Neural crest cell (in vitro differentiated cells): ENCODE measurements around the gene EVC. TPM values are rescaled to one million over a fixed set of nuclear protein-coding genes. Genes with fewer than 3 reads are reported as not detected.

Source experiments
- DNase-seq: peaks from one replicate; pipeline ENCODE4 v3.0.0; 2021; ENCODE audit warnings: low read depth, mixed read lengths, low spot score
- H3K27ac Mint-ChIP-seq: one replicate; pipeline ENCODE4 v1.8.0; 2021; ENCODE audit warnings: mild to moderate bottlenecking, mixed read lengths; ENCODE audit not compliant: unreplicated experiment
- H3K27me3 Mint-ChIP-seq: 2 replicates; pipeline ENCODE4 v1.8.0; 2021; ENCODE audit warnings: low read depth, mild to moderate bottlenecking, mixed read lengths
- H3K36me3 Mint-ChIP-seq: 2 replicates; pipeline ENCODE4 v1.8.0; 2021; ENCODE audit warnings: low read depth, mild to moderate bottlenecking, mixed read lengths
- H3K4me1 Mint-ChIP-seq: 2 replicates; pipeline ENCODE4 v1.8.0; 2021; ENCODE audit warnings: mixed read lengths
- H3K4me3 Mint-ChIP-seq: one replicate; pipeline ENCODE4 v1.8.0; 2021; ENCODE audit warnings: mild to moderate bottlenecking, mixed read lengths
- H3K9me3 Mint-ChIP-seq: 2 replicates; pipeline ENCODE4 v1.8.0; 2021; ENCODE audit warnings: mixed read lengths
- total RNA-seq: library from RNA; stranded (reverse); gene quantifications from 2 replicates; pipeline ENCODE4 v1.2.1, GENCODE V29; 2021
- TF ChIP-seq, protein P1 (sequence below): fragments of 200-600 bp; sonication (generic); conservative IDR thresholded peaks from 2 replicates; pipeline ENCODE4 v1.5.0; 2021; ENCODE audit warnings: antibody characterized with exemption, mild to moderate bottlenecking

EVC gene
- total RNA-seq, 1 donor from 2014 or later: 24.4 TPM

- Mint-ChIP-seq H3K4me3 (no peak overlapping the region), H3K9me3 (peaks cover 8% of the 10 kb centered on the region), H3K27ac (no peak overlapping the region), H3K27me3 (no peaks in the 10 kb centered on the region), H3K4me1 (peaks cover 4% of the 10 kb centered on the region), H3K36me3 (peaks cover 47% of the 10 kb centered on the region)
- no peak for DNase-seq
- TF ChIP-seq, protein P1, sequence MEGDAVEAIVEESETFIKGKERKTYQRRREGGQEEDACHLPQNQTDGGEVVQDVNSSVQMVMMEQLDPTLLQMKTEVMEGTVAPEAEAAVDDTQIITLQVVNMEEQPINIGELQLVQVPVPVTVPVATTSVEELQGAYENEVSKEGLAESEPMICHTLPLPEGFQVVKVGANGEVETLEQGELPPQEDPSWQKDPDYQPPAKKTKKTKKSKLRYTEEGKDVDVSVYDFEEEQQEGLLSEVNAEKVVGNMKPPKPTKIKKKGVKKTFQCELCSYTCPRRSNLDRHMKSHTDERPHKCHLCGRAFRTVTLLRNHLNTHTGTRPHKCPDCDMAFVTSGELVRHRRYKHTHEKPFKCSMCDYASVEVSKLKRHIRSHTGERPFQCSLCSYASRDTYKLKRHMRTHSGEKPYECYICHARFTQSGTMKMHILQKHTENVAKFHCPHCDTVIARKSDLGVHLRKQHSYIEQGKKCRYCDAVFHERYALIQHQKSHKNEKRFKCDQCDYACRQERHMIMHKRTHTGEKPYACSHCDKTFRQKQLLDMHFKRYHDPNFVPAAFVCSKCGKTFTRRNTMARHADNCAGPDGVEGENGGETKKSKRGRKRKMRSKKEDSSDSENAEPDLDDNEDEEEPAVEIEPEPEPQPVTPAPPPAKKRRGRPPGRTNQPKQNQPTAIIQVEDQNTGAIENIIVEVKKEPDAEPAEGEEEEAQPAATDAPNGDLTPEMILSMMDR: no peak
Measured at GRCh38 chr4:5770051-5770450, 59.0 kb downstream of the EVC start.

GRCh38 chr4:5772528-5773270 is 61.7 kb downstream of the EVC start:
- no peak overlapping the region for H3K4me3 Mint-ChIP-seq
- no peaks in the 10 kb centered on the region for H3K27me3 Mint-ChIP-seq
- H3K4me1 Mint-ChIP-seq: peaks cover 4% of the 10 kb centered on the region
- TF ChIP-seq, protein P1: no peak
- peaks cover 68% of the 10 kb centered on the region for H3K36me3 Mint-ChIP-seq
- DNase-seq: no peak
- peaks cover 17% of the 10 kb centered on the region for H3K9me3 Mint-ChIP-seq
- no peak overlapping the region for H3K27ac Mint-ChIP-seq

- Mint-ChIP-seq H3K27me3 (no peaks in the 10 kb centered on the region), H3K36me3 (peaks cover 64% of the 10 kb centered on the region), H3K4me1 (peaks cover 4% of the 10 kb centered on the region), H3K9me3 (peaks cover 13% of the 10 kb centered on the region), H3K27ac (no peak overlapping the region), H3K4me3 (no peak overlapping the region)
- no peak for DNase-seq
- TF ChIP-seq, protein P1: no peak
Measured at GRCh38 chr4:5773271-5773555, 62.2 kb downstream of the EVC start.

GRCh38 chr4:5774416-5775036 is 63.5 kb downstream of the EVC start:
- Mint-ChIP-seq H3K27ac (no peak overlapping the region), H3K9me3 (peaks cover 8% of the 10 kb centered on the region), H3K36me3 (peaks cover 52% of the 10 kb centered on the region), H3K4me3 (no peak overlapping the region), H3K4me1 (peaks cover 4% of the 10 kb centered on the region), H3K27me3 (no peaks in the 10 kb centered on the region)
- TF ChIP-seq, protein P1: no peak
- DNase-seq: no peak

GRCh38 chr4:5776510-5776909 is 65.5 kb downstream of the EVC start:
- no peak overlapping the region for H3K27ac Mint-ChIP-seq
- peaks cover 8% of the 10 kb centered on the region for H3K9me3 Mint-ChIP-seq
- peaks cover 4% of the 10 kb centered on the region for H3K4me1 Mint-ChIP-seq
- H3K4me3 Mint-ChIP-seq: no peak overlapping the region
- TF ChIP-seq, protein P1: no peak
- DNase-seq: no peak
- peaks cover 47% of the 10 kb centered on the region for H3K36me3 Mint-ChIP-seq
- no peaks in the 10 kb centered on the region for H3K27me3 Mint-ChIP-seq
